Measurements from ENCODE around the gene SEC22C.

SEC22C gene

GRCh38 chr3:42513521-42513920 lies 68.2 kb downstream of the SEC22C start:
- DNase-seq (ENCODE audit: low read depth in 1 of 2, low spot score in 1 of 2) = no peak

GRCh38 chr3:42513121-42513520 lies 68.6 kb downstream of the SEC22C start:
- no peak for DNase-seq (ENCODE audit: low read depth in 1 of 2, low spot score in 1 of 2)

GRCh38 chr3:42511736-42512135 lies 70.0 kb downstream of the SEC22C start:
- DNase-seq (ENCODE audit: low read depth in 1 of 2, low spot score in 1 of 2) = no peak

GRCh38 chr3:42511201-42511600 lies 70.6 kb downstream of the SEC22C start:
- DNase-seq (ENCODE audit: low read depth in 1 of 2, low spot score in 1 of 2) = no peak

GRCh38 chr3:42510325-42510724 lies 71.4 kb downstream of the SEC22C start:
- no peak for DNase-seq (ENCODE audit: low read depth in 1 of 2, low spot score in 1 of 2)

GRCh38 chr3:42509111-42509510 lies 72.7 kb downstream of the SEC22C start:
- DNase-seq (ENCODE audit: low read depth in 1 of 2, low spot score in 1 of 2) = no peak

GRCh38 chr3:42508562-42508961 lies 73.2 kb downstream of the SEC22C start:
- no peak for DNase-seq (ENCODE audit: low read depth in 1 of 2, low spot score in 1 of 2)

- no peak for DNase-seq (ENCODE audit: low read depth in 1 of 2, low spot score in 1 of 2)
Measured at GRCh38 chr3:42507761-42508335, 73.9 kb downstream of the SEC22C start.

- DNase-seq (ENCODE audit: low read depth in 1 of 2, low spot score in 1 of 2) = no peak
Measured at GRCh38 chr3:42507252-42507651, 74.5 kb downstream of the SEC22C start.

GRCh38 chr3:42505849-42506410 lies 75.8 kb downstream of the SEC22C start:
- DNase-seq (ENCODE audit: low read depth in 1 of 2, low spot score in 1 of 2) = no peak

GRCh38 chr3:42505128-42505848 lies 76.5 kb downstream of the SEC22C start:
- DNase-seq (ENCODE audit: low read depth in 1 of 2, low spot score in 1 of 2) = no peak

- no peak for DNase-seq (ENCODE audit: low read depth in 1 of 2, low spot score in 1 of 2)
Measured at GRCh38 chr3:42504334-42505127, 77.2 kb downstream of the SEC22C start.

GRCh38 chr3:42503957-42504333 lies 77.8 kb downstream of the SEC22C start:
- DNase-seq (ENCODE audit: low read depth in 1 of 2, low spot score in 1 of 2) = no peak

GRCh38 chr3:42503251-42503924 lies 78.4 kb downstream of the SEC22C start:
- no peak for DNase-seq (ENCODE audit: low read depth in 1 of 2, low spot score in 1 of 2)

- DNase-seq (ENCODE audit: low read depth in 1 of 2, low spot score in 1 of 2) = peak; percentile 84
Measured at GRCh38 chr3:42502429-42503250, 79.1 kb downstream of the SEC22C start, which contains the start of gene VIPR1. TSS of gene VIPR1 (plus strand) at chr3:42502643. CDS start at chr3:42502736, 93 bp downstream.

GRCh38 chr3:42501681-42502428 lies 79.9 kb downstream of the SEC22C start:
- peak; percentile 35 to 40 for DNase-seq (ENCODE audit: low read depth in 1 of 2, low spot score in 1 of 2)

GRCh38 chr3:42501321-42501680 lies 80.5 kb downstream of the SEC22C start:
- DNase-seq (ENCODE audit: low read depth in 1 of 2, low spot score in 1 of 2) = peak in 1 of 2 donors; percentile 15

GRCh38 chr3:42500909-42501308 lies 80.9 kb downstream of the SEC22C start:
- no peak for DNase-seq (ENCODE audit: low read depth in 1 of 2, low spot score in 1 of 2)

GRCh38 chr3:42500091-42500490 lies 81.7 kb downstream of the SEC22C start:
- DNase-seq (ENCODE audit: low read depth in 1 of 2, low spot score in 1 of 2) = no peak

GRCh38 chr3:42499478-42499871 lies 82.3 kb downstream of the SEC22C start:
- DNase-seq (ENCODE audit: low read depth in 1 of 2, low spot score in 1 of 2) = no peak

Measured in activated CD4-positive, alpha-beta T cell treated with anti-CD3 and anti-CD28 coated beads, Interleukin-2, amount 50 U/mL, for 24 hours (primary cell).